HCT116 (cell line): ENCODE results near the gene MELTF. TPM values are rescaled to one million over a fixed set of nuclear protein-coding genes. Genes with fewer than 3 reads are reported as not detected.

Experiments
- ATAC-seq: fragments of 200-7000 bp; cut with Tn5 transposase; 2 replicates; pipeline ENCODE4 v1.9.1; 2020; ENCODE audit warnings: mild to moderate bottlenecking, moderate library complexity
- BruUV-seq: library from RNA; stranded (reverse); fragments of 400-500 nt; replicated peaks from 2 replicates; lab custom pipeline; 2021; lab: Mats Ljungman, UMichigan
- CTCF ChIA-PET: fragments of 300-600 bp; sonication (Branson Sonifier 250); formaldehyde crosslinking; loops from one replicate; lab custom pipeline; 2021; ENCODE audit warnings: antibody characterized with exemption; lab: Charles Lee
- POLR2A ChIA-PET: fragments of 300-600, 350-600 bp; sonication (Branson Sonifier 250); formaldehyde crosslinking; loops from one replicate; lab custom pipeline; 2021; ENCODE audit warnings: antibody characterized with exemption; lab: Charles Lee
- RAD21 ChIA-PET, 2 experiments: fragments of 300-600 bp; sonication (Branson Sonifier 250); formaldehyde crosslinking; loops; one replicate each; lab custom pipeline; 2023; ENCODE audit warnings: low total read pairs in 2 of 2; ENCODE audit not compliant: uncharacterized antibody in 2 of 2, unreplicated experiment in 2 of 2, low non-redundant PET in 1 of 2; lab: Charles Lee
- DNase-seq: peaks from one replicate; pipeline ENCODE4 v3.0.0-alpha.2; 2010; ENCODE audit warnings: low read depth, low spot score
- H2AFZ ChIP-seq: fragments of 200-600 bp; shearing (Covaris generic), sonication (generic); 2 replicates; pipeline ENCODE4 v1.6.1; 2017; ENCODE audit warnings: low read depth, mixed run types, mixed read lengths, antibody characterized with exemption, low read length; ENCODE audit not compliant: poor library complexity, severe bottlenecking
- H3K27ac ChIP-seq: 2 replicates; pipeline ENCODE4 v1.5.1; 2012; ENCODE audit warnings: low read depth, low read length
- H3K27me3 ChIP-seq: fragments of 200-600 bp; sonication (generic); 2 replicates; pipeline ENCODE4 v1.6.1; 2016; ENCODE audit warnings: mixed run types, low read length, mixed read lengths; ENCODE audit not compliant: insufficient read depth
- H3K36me3 ChIP-seq, 2 experiments: fragments of 200-500 bp in 1 of 2; fragments of 200-600 bp in 1 of 2; sonication (Bioruptor generic) in 1 of 2; sonication (generic) in 1 of 2; 2 replicates each; pipeline versions ENCODE4 v1.5.1 to v1.6.1; 2014 to 2016; ENCODE audit warnings: low read length in 2 of 2, inconsistent platforms in 1 of 2, mixed read lengths in 1 of 2, mixed run types in 1 of 2; ENCODE audit not compliant: insufficient read depth in 2 of 2, control insufficient read depth in 1 of 2
- H3K4me1 ChIP-seq, 2 experiments: fragments of 200-600 bp in 1 of 2; sonication (generic) in 1 of 2; 2 replicates each; pipeline versions ENCODE4 v1.5.1 to v1.6.1; 2012 to 2017; ENCODE audit warnings: low read length in 2 of 2, inconsistent platforms in 1 of 2, mild to moderate bottlenecking in 1 of 2, mixed read lengths in 1 of 2, mixed run types in 1 of 2, moderate library complexity in 1 of 2; ENCODE audit not compliant: insufficient read depth in 2 of 2, control insufficient read depth in 1 of 2
- H3K4me2 ChIP-seq: fragments of 200-600 bp; sonication (generic); 2 replicates; pipeline ENCODE4 v1.6.1; 2017; ENCODE audit warnings: mixed run types, low read length, mixed read lengths
- H3K4me3 ChIP-seq, 2 experiments: fragments of 200-600 bp in 1 of 2; sonication (generic) in 1 of 2; replicated peaks in 1 of 2; 2 replicates each; pipeline ENCODE4 v1.5.1; 2011 to 2016; ENCODE audit warnings: low read length in 2 of 2, control low read depth in 1 of 2, low read depth in 1 of 2, mild to moderate bottlenecking in 1 of 2, mixed read lengths in 1 of 2, mixed run types in 1 of 2
- H3K79me2 ChIP-seq: fragments of 200-600 bp; sonication (generic); 2 replicates; pipeline ENCODE4 v1.6.1; 2017; ENCODE audit warnings: mild to moderate bottlenecking, mixed run types, low read length, moderate library complexity, mixed read lengths; ENCODE audit not compliant: insufficient read depth
- H3K9ac ChIP-seq: fragments of 200-600 bp; sonication (generic); 2 replicates; pipeline ENCODE4 v1.6.1; 2016; ENCODE audit warnings: low read length, mixed read lengths
- H3K9me2 ChIP-seq: fragments of 200-600 bp; sonication (generic), shearing (Covaris generic); 2 replicates; pipeline ENCODE4 v1.6.1; 2017; ENCODE audit warnings: mixed run types, mild to moderate bottlenecking, moderate library complexity; ENCODE audit not compliant: insufficient read depth
- H3K9me3 ChIP-seq, 2 experiments: fragments of 200-500 bp in 1 of 2; fragments of 200-600 bp in 1 of 2; sonication (Bioruptor generic) in 1 of 2; sonication (generic) in 1 of 2; 2 replicates each; pipeline ENCODE4 v1.6.1; 2014 to 2017; ENCODE audit warnings: low read length in 2 of 2, mixed read lengths in 2 of 2, inconsistent platforms in 1 of 2, low read depth in 1 of 2, mild to moderate bottlenecking in 1 of 2, mixed run types in 1 of 2, moderate library complexity in 1 of 2; ENCODE audit not compliant: control insufficient read depth in 1 of 2, insufficient read depth in 1 of 2
- H4K20me1 ChIP-seq: fragments of 200-600 bp; sonication (generic), shearing (Covaris generic); 2 replicates; pipeline ENCODE4 v1.6.1; 2017; ENCODE audit warnings: mixed run types, mild to moderate bottlenecking, moderate library complexity; ENCODE audit not compliant: insufficient read depth
- CBX3 ChIP-seq: IDR thresholded peaks from 2 replicates; pipeline ENCODE4 v1.6.1; 2012; ENCODE audit warnings: low read depth
- CEBPB ChIP-seq: IDR thresholded peaks from 2 replicates; pipeline ENCODE4 v1.6.1; 2012; ENCODE audit warnings: low read depth
- CTCF ChIP-seq, 3 experiments: fragments of 200-600 bp in 1 of 3; sonication (generic) in 1 of 3; IDR thresholded peaks in 2 of 3; conservative IDR thresholded peaks in 1 of 3; 2 replicates each; pipeline ENCODE4 v1.5.1; 2012 to 2017; ENCODE audit warnings: low read depth in 2 of 3, low read length in 2 of 3, antibody characterized with exemption in 1 of 3, borderline replicate concordance in 1 of 3, control low read depth in 1 of 3, mild to moderate bottlenecking in 1 of 3, mixed read lengths in 1 of 3, mixed run types in 1 of 3, moderate library complexity in 1 of 3; ENCODE audit not compliant: insufficient read depth in 1 of 3
- EGR1 ChIP-seq: IDR thresholded peaks from 2 replicates; pipeline ENCODE4 v1.6.1; 2012; ENCODE audit warnings: low read depth
- EZH2 ChIP-seq: fragments of 200-600 bp; sonication (generic); IDR thresholded peaks from 2 replicates; pipeline ENCODE4 v1.6.1; 2017; ENCODE audit warnings: antibody characterized with exemption, mixed run types
- EZH2phosphoT487 ChIP-seq: fragments of 200-600 bp; IDR thresholded peaks from 2 replicates; pipeline ENCODE4 v1.6.1; 2018; ENCODE audit warnings: antibody characterized with exemption, borderline replicate concordance
- FOSL1 ChIP-seq: IDR thresholded peaks from 2 replicates; pipeline ENCODE4 v1.6.1; 2012; ENCODE audit warnings: low read depth
- JUND ChIP-seq: IDR thresholded peaks from 2 replicates; pipeline ENCODE4 v1.6.1; 2012
- POLR2A ChIP-seq: IDR thresholded peaks from 2 replicates; pipeline ENCODE4 v1.7.0; 2011; ENCODE audit warnings: borderline replicate concordance; ENCODE audit not compliant: insufficient read depth, insufficient read length; ENCODE audit errors: extremely low read depth
- POLR2AphosphoS5 ChIP-seq: IDR thresholded peaks from 2 replicates; pipeline ENCODE4 v1.6.1; 2011; ENCODE audit warnings: mild to moderate bottlenecking, low read depth, low read length, moderate library complexity
- SIN3A ChIP-seq: IDR thresholded peaks from 2 replicates; pipeline ENCODE4 v1.6.1; 2012; ENCODE audit warnings: low read depth
- TCF7L2 ChIP-seq: IDR thresholded peaks from 2 replicates; pipeline ENCODE4 v1.7.0; 2011; ENCODE audit warnings: borderline replicate concordance, inconsistent platforms; ENCODE audit not compliant: insufficient read depth, insufficient read length; ENCODE audit errors: extremely low read depth
- YY1 ChIP-seq: IDR thresholded peaks from 2 replicates; pipeline ENCODE4 v1.6.1; 2011; ENCODE audit warnings: low read length, low read depth, moderate library complexity, mild to moderate bottlenecking; ENCODE audit not compliant: insufficient replicate concordance; ENCODE audit errors: extremely low read depth
- ZBTB33 ChIP-seq: IDR thresholded peaks from 2 replicates; pipeline ENCODE4 v1.6.1; 2011; ENCODE audit warnings: mild to moderate bottlenecking, low read length, moderate library complexity; ENCODE audit not compliant: insufficient replicate concordance; ENCODE audit errors: extremely low read depth
- ZFX ChIP-seq: fragments of 450-650 bp; IDR thresholded peaks from 2 replicates; pipeline ENCODE4 v1.6.1; 2017
- ZNF274 ChIP-seq: fragments of 200-500 bp; sonication (Bioruptor generic); IDR thresholded peaks from 2 replicates; pipeline ENCODE4 v1.6.1; 2014; ENCODE audit warnings: mild to moderate bottlenecking, low read depth, low read length, inconsistent platforms
- intact Hi-C: fragments of 100-400 bp; cut with micrococcal nuclease; formaldehyde crosslinking; loops from 2 replicates; pipeline ENCODE4 v1.10.0; 2022
- total RNA-seq: library from RNA; stranded (reverse); gene quantifications from one replicate; pipeline ENCODE4 v1.2.1, GENCODE V29; 2021; ENCODE audit not compliant: unreplicated experiment

Gene MELTF
- total RNA-seq, 1 experiment from 2014 or later: 47.6 TPM

- no peaks in the 10 kb centered on the region for H3K9me2 ChIP-seq
- H3K4me3 ChIP-seq: no peak overlapping the region
- RAD21 ChIA-PET: no interaction called here
- peak overlapping the region; percentile 56 for H3K27ac ChIP-seq
- TF ChIP-seq YY1 (no peak), ZNF274 (no peak), JUND (no peak), SIN3A (no peak), POLR2A (no peak), CEBPB (no peak), EZH2 (no peak), EZH2phosphoT487 (no peak), EGR1 (no peak), TCF7L2 (no peak), CTCF (IDR thresholded peaks at IDR 0.05 in 2 of 3, conservative IDR thresholded peaks at IDR 0.05 in 1 of 3; ENCODE audit: borderline replicate concordance in 1 of 3, insufficient read depth in 1 of 3, low read depth in 2 of 3, low read length in 2 of 3) (no peak), ZFX (no peak), POLR2AphosphoS5 (no peak), FOSL1 (no peak), ZBTB33 (no peak), CBX3 (no peak)
- H3K9me3 ChIP-seq: no peaks in the 10 kb centered on the region
- H3K27me3 ChIP-seq: no peaks in the 10 kb centered on the region
- intact Hi-C loops: loop anchor here (2.0 kb wide), 1 partner anchor 26 kb away; no protein-coding TSS in a partner anchor
- peaks cover 26% of the 10 kb centered on the region for H3K79me2 ChIP-seq
- peak overlapping the region; percentile 51 for H3K9ac ChIP-seq
- no TSS peak for BruUV-seq
- no peak overlapping the region for H2AFZ ChIP-seq
- no peak for DNase-seq
- H3K36me3 ChIP-seq: peaks cover under 1 to 7% of the 10 kb centered on the region in 2 experiments; a peak in 3 of 4 replicates
- CTCF ChIA-PET: interaction anchor here (1.3 to 2.2 kb wide), 3 partner anchors 10 to 14 kb away, joined by 8 to 9 read pairs (median 9); no protein-coding TSS in a partner anchor
- ATAC-seq: peak; percentile 3
- no peaks in the 10 kb centered on the region for H4K20me1 ChIP-seq
- peak overlapping the region; percentile 97 for H3K4me2 ChIP-seq
- POLR2A ChIA-PET: interaction anchor here (0.6 to 1.6 kb wide), 2 partner anchors 149 to 502 kb away, joined by 3 to 5 read pairs; no protein-coding TSS in a partner anchor
- peaks cover 25 to 40% of the 10 kb centered on the region in 2 experiments for H3K4me1 ChIP-seq
These were observed 1.0 kb upstream of the MELTF start for GRCh38 chr3:197030379-197031314.
